ENCODE measurements around the gene MED27.
"Not testable (repeated sequence)": the region's sequence is repeated elsewhere in the genome, so short reads cannot be mapped to it uniquely, and the experiment has no call there.

MED27 gene

DNA sequence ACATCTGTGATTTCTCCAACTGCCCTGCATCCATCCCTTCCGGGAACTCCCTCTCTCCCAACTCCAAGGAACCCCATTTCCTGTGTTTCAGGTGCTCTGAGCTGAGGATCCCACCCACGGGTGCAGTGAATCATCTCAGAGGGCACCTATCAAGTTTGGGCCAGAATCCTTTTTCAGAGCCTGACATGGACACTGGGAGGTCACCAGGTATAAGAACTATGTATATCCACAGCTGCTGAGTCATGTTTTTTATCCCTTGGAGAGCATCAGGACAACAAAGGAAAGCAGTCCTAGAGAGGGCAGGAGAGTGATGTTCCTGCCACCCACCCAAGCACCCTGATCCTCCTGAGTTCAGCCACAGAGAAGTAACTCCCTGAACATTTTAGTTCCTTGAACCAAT lies 3.8 kb downstream of the MED27 start:
- no peak for DNase-seq

DNA sequence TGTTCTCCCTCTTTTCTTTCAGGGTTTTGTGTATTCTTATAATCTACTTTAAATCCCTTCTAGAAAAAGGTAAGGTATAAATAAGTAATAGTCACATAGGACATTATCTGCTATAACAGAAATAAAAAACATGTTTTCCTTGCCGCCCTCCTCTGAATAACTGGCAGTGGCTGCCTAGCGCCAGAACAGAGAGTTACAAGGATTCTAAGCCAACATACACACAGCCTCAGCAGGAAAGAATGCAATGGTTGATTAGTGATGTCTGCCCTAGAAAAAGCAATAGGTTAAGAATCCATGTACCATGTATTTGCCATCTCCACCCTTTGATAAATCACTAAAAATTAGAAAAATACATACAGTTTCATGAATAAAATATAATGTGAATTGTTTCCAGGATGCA lies 4.9 kb downstream of the MED27 start:
- peak; percentile 15 for DNase-seq

GRCh38 chr9:132071847-132072507 lies 7.7 kb downstream of the MED27 start:
- DNase-seq: no peak

GRCh38 chr9:132069046-132069898 lies 10.4 kb downstream of the MED27 start:
- peak; percentile 10 for DNase-seq

DNA sequence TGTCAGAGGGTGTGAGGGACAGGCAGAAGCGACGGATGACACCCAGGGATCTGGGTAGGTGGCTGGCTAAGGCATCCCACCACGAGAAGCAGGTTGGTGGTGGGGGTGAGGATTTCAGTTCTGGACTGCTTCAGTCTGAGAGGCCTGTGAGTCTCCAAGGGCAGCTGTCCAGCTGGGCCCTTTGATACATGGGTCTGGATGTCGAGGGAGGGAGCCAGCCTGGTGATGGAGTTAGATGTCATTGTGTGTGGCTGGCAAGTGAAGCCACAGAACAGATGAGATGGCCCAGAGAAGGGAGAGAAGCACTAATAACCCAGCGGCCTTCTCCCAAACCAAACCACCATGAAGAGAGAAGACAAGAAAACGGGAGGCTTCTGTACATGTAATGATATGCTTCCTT lies 11.1 kb downstream of the MED27 start:
- no peak for DNase-seq

GRCh38 chr9:132066511-132066910 lies 13.2 kb downstream of the MED27 start:
- DNase-seq: no peak

DNA sequence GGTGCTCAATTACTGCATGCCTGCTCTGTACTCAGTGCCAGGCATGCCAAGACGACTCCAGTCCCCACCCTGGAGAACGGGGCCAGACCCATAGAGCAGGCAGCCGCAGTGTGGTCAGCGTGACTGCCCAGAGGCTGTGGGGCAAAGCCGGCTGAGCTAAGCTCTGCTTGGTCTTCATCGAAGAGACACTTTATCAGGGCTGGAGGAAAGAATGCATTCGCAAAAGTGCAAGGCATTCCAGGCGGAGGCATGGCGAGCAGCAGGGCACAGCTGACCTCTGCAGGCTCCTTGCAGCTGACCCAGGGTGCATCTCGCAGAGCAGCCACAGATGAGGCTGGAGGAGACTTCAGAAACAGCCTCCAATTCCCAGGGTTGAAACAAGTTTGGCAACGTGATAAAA lies 13.6 kb downstream of the MED27 start:
- no peak for DNase-seq

GRCh38 chr9:132063281-132063680 lies 16.4 kb downstream of the MED27 start:
- no peak for DNase-seq

DNA sequence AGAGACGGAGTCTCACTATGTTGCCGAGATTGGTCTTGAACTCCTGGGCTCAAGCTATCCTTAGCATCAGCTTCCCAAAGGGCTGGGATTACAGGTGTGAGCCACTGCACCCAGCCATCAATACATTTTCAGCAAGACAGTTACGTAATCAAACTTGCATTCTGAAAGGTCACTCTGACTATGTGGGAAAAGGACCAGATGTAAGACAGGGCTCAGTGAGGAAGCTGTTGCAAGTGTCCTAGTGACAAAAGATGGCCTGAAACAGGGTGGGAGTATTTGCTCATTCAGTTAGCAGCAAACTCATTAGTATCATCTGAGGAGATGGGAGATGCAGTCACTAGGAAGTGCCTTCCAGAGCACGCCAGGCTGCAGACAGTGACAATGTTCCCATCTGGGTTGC lies 16.9 kb downstream of the MED27 start:
- DNase-seq: no peak

DNA sequence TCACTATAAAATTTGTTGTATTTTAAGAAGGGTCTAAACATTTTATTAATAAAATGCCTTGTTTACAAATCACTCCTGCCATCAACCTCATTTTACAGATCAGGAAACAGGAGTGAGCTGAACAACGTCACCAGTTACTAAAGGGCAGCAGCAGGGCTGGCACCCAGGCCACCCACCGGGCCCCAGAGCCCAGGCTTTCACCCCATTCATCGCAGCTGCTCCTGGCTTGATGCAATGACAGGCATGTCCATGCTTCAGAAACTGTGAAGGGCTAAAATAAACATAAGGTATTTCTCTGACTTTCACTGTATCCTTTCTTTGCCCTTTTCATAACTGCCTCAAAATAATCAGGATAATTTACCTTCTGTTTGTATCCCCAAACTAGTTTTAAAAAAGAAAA lies 18.1 kb downstream of the MED27 start:
- no peak for DNase-seq

DNA sequence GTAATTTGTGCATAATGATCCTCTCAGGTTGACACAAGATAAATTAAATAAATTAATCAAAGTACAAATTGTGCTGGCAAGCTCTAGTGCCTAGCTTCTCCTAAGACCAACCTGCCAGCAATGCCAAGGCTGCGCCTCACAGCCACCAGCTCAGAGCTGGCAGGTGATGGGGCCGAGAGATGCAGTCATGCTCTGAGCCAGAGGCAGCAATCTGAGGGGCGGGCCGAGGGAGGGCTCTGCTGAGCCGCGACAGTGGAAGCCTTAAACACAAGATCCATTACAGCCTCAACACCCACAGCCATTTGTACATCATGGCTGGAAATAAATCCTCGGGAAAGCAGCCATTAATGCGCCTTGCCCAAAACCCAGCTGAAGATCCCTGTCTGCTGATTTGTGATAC lies 20.3 kb downstream of the MED27 start:
- DNase-seq: no peak

DNA sequence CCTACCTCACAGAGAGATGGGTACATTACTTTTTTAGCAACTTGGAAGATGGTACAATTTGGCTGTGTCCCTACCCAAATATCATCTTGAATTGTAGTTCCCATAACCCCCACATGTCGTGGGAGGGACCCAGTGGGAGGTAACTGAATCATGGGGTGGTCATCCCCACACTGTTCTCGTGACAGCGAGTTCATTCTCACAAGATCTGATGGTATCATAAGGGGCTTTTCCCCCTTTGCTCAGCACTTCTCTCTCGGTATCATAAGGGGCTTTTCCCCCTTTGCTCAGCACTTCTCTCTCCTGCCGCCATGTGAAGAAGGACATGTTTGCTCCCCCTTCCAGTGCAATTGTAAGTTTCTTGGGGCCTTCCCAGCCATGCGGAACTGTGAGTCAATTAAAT lies 21.4 kb downstream of the MED27 start:
- not testable (repeated sequence) for DNase-seq

GRCh38 chr9:132056717-132057560 lies 22.7 kb downstream of the MED27 start:
- no peak for DNase-seq

GRCh38 chr9:132055756-132056155 lies 23.9 kb downstream of the MED27 start:
- DNase-seq: no peak

DNA sequence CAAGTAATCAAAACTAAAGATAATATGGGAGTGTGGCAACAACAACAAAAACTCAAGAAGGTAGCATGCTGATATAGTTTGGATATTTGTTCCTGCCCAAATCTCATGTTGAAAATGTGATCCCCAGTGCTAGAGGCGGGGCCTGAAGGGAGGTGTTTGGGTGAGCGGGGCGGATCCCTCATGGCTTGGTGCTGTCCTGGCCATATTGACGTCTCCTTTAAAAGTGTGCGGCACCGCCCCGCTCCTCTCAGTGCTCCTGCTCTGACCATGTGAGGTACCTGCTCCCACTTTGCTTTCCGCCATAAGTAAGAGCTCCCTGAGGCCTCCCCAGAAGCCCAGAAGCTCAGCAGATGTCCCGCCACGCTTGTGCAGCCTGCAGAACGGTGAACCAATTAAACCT lies 25.6 kb downstream of the MED27 start:
- DNase-seq: no peak

DNA sequence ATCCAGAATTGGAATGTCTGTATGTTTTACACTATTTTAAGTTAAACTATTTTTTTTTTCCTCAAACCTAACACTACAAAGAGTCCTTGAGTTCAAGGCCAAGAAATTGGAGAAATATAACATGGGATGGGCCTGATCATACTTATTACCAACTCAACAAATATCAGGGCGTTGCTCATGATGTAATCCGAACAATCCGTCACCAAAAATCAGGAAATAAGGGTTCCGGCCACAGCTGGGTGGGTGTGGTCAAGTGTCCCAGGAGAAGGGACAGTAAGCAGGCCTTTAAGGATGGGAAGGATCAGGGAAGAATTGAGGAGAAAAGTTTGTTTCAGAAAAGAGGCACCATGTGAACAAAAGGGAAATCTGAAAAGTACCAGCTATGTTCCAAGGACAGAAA lies 29.8 kb downstream of the MED27 start:
- DNase-seq: no peak

DNA sequence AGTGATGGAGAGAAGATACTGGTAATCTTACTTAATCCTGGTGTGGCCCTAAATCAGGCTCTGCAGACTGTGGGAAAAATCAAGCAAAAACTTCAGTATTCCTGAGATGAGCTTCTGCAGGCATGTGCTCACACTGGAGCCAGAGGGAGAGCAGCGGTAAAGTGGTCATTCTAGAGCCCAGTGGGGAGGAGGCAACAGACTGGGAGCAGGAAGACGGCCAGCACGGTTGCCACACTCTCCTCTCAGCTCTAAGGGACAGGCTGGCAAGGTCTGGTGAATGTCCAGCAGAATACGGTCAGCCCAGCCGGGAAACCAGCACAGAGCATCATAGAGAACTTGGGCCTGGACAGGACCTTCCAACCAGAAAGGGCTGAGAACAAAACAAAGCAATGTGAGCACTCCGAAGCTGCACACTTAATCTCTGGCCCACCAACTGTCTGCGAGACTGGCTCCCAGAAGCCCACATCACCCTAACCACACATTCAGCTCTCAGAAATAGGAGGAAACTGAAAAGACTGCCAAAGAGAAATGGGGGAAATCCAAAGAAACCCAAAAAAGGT lies 30.3 kb downstream of the MED27 start:
- DNase-seq: no peak

GRCh38 chr9:132048201-132048600 lies 31.5 kb downstream of the MED27 start:
- DNase-seq: no peak

- DNase-seq: no peak
Observed at GRCh38 chr9:132046456-132046855, 33.2 kb downstream of the MED27 start.

DNA sequence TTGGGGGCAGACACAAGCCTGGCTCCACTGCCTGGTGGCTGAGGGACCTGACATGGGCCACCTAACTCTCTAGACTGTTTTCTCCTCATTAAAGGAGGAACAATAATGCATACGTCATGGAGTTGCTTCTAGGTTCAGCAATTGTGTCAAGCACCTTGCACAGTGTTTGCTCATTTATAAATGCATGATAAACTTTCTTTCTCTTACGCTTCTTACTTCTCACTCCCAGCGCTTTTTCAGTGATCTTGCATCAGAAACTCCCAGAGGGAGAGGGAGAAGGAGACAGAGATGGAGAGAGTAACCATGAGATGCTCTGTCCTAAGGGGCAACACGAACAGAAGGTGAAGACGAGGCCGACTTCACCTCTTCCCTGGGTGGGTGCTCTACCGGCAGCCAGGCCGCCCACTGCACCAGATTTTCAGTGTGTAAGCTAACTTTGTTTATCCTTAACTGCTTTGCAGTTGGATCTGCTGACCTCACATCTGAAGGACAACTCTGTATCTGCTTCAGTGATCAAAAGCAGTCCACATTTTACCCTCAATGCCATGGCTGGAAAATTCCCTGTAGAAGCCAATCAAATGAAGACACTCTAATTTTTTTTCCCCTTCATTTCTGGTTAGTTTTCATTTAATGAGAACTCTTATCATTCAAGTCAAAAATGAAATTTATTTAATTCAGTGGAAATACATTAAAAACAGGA lies 35.3 kb downstream of the MED27 start:
- no peak for DNase-seq

GRCh38 chr9:132043708-132044107 lies 36.0 kb downstream of the MED27 start:
- DNase-seq: no peak

GRCh38 chr9:132042324-132042723 lies 37.3 kb downstream of the MED27 start:
- peak; percentile 87 for DNase-seq

- no peak for DNase-seq
Observed at GRCh38 chr9:132041798-132042197, 37.9 kb downstream of the MED27 start.
